Measurements from ENCODE around the gene ME1. TPM values are rescaled to one million over a fixed set of nuclear protein-coding genes. Genes with fewer than 3 reads are reported as not detected.

ME1 gene
- total and polyA plus RNA-seq, 9 of the 15 experiments (the other 6 are each of a cell fraction or from before 2014, with no cell fraction given), result 3.2 to 10.4 (median 5.5) TPM

DNA sequence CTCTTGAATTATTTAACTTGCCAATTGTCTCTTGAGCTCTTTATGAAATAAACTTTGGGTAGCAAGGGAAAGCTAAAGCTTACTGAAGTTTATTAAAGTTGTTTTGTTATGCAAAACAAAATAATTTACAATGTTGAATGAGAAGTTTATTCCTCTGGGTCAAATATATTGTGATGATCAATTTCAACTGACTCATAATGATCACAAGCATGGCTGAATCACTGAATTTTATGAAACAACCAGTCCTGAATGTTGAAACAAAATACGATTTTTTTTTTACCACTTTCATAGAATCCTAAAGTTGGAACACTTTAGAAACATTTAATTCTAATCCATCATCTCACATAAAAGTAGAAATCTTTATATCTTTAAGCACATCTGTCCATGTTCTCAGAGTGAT, 127.4 kb downstream of the ME1 start:
- BruUV-seq (replicated peaks), result no TSS peak
- Histone ChIP-seq H3K4me3 (no peak overlapping the region), H3K9me1 (ENCODE audit: control insufficient read depth, insufficient read depth, low read length) (no peaks in the 10 kb centered on the region), H3K27me3 (ENCODE audit: control insufficient read depth in 2 of 2, insufficient read depth in 2 of 2, low read length in 2 of 2) (no peaks in the 10 kb centered on the region), H3K36me3 (ENCODE audit: control insufficient read depth, insufficient read depth, low read length) (no peaks in the 10 kb centered on the region), H4K20me1 (replicated peaks; ENCODE audit: control insufficient read depth, insufficient read depth, low read length) (no peaks in the 10 kb centered on the region), H3K9ac (ENCODE audit: insufficient read depth in 1 of 2, low read depth in 2 of 2, low read length in 2 of 2) (no peak overlapping the region), H3K4me2 (ENCODE audit: insufficient read depth, low read length) (no peak overlapping the region), H3K79me2 (ENCODE audit: control insufficient read depth, insufficient read depth, low read length) (no peaks in the 10 kb centered on the region), H3K9me3 (replicated peaks; ENCODE audit: control insufficient read depth, insufficient read depth, low read depth, low read length) (no peaks in the 10 kb centered on the region), H3K4me1 (replicated peaks in 1 of 2; ENCODE audit: control insufficient read depth in 2 of 2, insufficient read depth in 2 of 2, low read length in 2 of 2) (no peaks in the 10 kb centered on the region), H3K27ac (ENCODE audit: extremely low read depth, low read depth, low read length) (no peak overlapping the region), H2AFZ (ENCODE audit: low read depth, low read length) (no peak overlapping the region)
- no peak for DNase-seq (ENCODE audit: extremely low read depth in 1 of 4, low spot score in 3 of 4)
- CTCF ChIA-PET (ENCODE audit: low intra/inter-chr PET ratio), result no interaction called here
- no peak for ATAC-seq
- in situ Hi-C loops (cut with MboI) (no loop called here), intact Hi-C loops (cut with micrococcal nuclease) (no loop called here)
- no peak for TF ChIP-seq SIN3A (IDR thresholded peaks at IDR 0.05; ENCODE audit: borderline replicate concordance in 2 of 2, control insufficient read depth in 1 of 2, low read depth in 2 of 2, low read length in 2 of 2)
- TF ChIP-seq ZNF253 (CRISPR knock-in tag; conservative IDR thresholded peaks at IDR 0.05), result no peak
- no peak for FAIRE-seq
- POLR2A ChIA-PET, result no interaction called here
- 0% methylated on average over 1 of the region's 1 CpG for WGBS (ENCODE audit: insufficient coverage, low coverage, missing lambda C conversion rate)

DNA sequence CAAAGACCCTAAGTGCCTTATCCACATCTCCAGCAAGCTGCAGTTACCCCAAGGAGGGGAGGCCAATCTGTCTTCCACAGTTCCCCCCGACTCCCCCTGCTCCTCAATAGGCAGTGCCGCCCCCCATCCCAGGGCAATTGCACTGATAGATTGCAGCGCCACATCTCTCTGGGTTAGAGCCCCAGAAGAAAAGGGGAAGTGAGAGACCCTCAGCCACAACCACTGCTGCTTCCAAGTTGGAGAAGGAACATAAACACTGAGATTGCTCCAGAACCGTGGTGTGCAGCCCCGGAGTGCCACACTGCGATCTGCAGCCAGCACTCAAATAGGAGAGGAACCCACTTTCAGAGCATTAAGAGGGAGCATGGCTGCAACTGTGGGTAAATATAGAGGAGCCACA, 136.2 kb downstream of the ME1 start:
- CTCF ChIA-PET (ENCODE audit: low intra/inter-chr PET ratio), result no interaction called here

More for the DNA sequence above, 136.2 kb downstream of the ME1 start:
- no peaks in the 10 kb centered on the region for H3K79me2 ChIP-seq (ENCODE audit: control insufficient read depth, insufficient read depth, low read length)
- H3K36me3 ChIP-seq (ENCODE audit: control insufficient read depth, insufficient read depth, low read length), result no peaks in the 10 kb centered on the region
- no peaks in the 10 kb centered on the region for H3K9me3 ChIP-seq (replicated peaks; ENCODE audit: control insufficient read depth, insufficient read depth, low read depth, low read length)
- H3K27me3 ChIP-seq (ENCODE audit: control insufficient read depth in 2 of 2, insufficient read depth in 2 of 2, low read length in 2 of 2), result no peaks in the 10 kb centered on the region
- POLR2A ChIA-PET, result no interaction called here
- H3K27ac ChIP-seq (ENCODE audit: extremely low read depth, low read depth, low read length), result no peak overlapping the region
- H3K4me1 ChIP-seq (replicated peaks in 1 of 2; ENCODE audit: control insufficient read depth in 2 of 2, insufficient read depth in 2 of 2, low read length in 2 of 2), result no peaks in the 10 kb centered on the region
- 65% methylated on average over 6 of the region's 6 CpGs for WGBS (ENCODE audit: insufficient coverage, low coverage, missing lambda C conversion rate)
- no peak overlapping the region for H3K9ac ChIP-seq (ENCODE audit: insufficient read depth in 1 of 2, low read depth in 2 of 2, low read length in 2 of 2)
- in situ Hi-C loops (cut with MboI) (no loop called here), intact Hi-C loops (cut with micrococcal nuclease) (no loop called here)
- no peak overlapping the region for H3K4me3 ChIP-seq
- no peak for ATAC-seq
- no peak overlapping the region for H3K4me2 ChIP-seq (ENCODE audit: insufficient read depth, low read length)
- H4K20me1 ChIP-seq (replicated peaks; ENCODE audit: control insufficient read depth, insufficient read depth, low read length), result no peaks in the 10 kb centered on the region
- no peak for DNase-seq (ENCODE audit: extremely low read depth in 1 of 4, low spot score in 3 of 4)
- no peak for FAIRE-seq
- TF ChIP-seq SPI1 (IDR thresholded peaks at IDR 0.05; ENCODE audit: borderline replicate concordance, low read depth, low read length), result 0 out of 2 replicates have a peak, but pooled peaks have one; percentile 42
- TF ChIP-seq, protein P1, sequence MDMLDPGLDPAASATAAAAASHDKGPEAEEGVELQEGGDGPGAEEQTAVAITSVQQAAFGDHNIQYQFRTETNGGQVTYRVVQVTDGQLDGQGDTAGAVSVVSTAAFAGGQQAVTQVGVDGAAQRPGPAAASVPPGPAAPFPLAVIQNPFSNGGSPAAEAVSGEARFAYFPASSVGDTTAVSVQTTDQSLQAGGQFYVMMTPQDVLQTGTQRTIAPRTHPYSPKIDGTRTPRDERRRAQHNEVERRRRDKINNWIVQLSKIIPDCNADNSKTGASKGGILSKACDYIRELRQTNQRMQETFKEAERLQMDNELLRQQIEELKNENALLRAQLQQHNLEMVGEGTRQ (CRISPR knock-in tag; IDR thresholded peaks at IDR 0.05), result no peak
- no peak for TF ChIP-seq ERF (CRISPR knock-in tag; IDR thresholded peaks at IDR 0.05)
- no TSS peak for BruUV-seq (replicated peaks)
- no peak overlapping the region for H2AFZ ChIP-seq (ENCODE audit: low read depth, low read length)
- no peaks in the 10 kb centered on the region for H3K9me1 ChIP-seq (ENCODE audit: control insufficient read depth, insufficient read depth, low read length)

All from K562 (cell line).